Measurements from ENCODE around the gene GPRC5D. TPM values are rescaled to one million over a fixed set of nuclear protein-coding genes. Genes with fewer than 3 reads are reported as not detected.

Gene GPRC5D
- total RNA-seq, 1 donor = not detected

DNA sequence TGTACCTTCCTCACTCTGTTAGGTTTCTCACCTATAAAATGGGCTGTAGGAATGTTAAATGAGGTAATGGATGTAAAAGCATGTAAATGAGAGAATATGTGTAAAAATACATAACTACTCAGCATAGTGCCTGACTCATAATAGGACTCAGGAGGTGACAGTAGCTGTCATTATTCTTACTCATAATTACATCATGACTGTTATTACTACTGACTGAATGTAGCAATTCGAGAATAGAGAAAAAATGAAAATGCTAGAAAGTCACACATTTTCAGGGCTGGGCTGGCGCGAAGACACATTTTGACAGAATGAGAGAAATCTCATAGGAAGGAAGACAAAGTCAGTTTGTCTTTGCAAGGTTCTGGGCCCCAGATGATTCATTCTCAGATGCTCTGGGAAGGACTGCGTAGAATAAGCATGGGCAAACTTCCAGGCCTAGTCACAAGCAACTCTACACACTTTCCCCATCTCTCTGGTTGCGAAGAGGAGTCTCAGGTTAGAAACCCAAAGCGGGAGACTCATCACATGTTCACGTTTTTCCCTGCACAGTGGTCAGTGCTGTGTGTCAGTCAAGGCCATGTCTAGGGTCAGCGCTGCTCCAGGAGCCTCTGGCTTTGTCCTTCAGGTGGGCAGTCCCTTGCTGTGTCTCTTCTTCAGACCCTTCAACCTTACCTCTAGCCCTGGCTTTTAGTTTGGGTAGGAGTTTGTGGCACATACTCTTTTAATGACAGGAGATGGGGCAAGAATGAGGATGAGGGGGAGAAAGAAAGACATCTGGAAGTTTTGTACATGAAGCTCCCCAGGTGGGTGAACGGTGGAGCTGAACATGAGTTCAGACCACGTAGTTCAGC lies 52.2 kb downstream of the GPRC5D start:
- DNase-seq (ENCODE audit: low read depth) = peak; percentile 98
- no peak overlapping the region for H3K4me3 ChIP-seq (ENCODE audit: low read depth, low read length)
- TF ChIP-seq, protein P1, sequence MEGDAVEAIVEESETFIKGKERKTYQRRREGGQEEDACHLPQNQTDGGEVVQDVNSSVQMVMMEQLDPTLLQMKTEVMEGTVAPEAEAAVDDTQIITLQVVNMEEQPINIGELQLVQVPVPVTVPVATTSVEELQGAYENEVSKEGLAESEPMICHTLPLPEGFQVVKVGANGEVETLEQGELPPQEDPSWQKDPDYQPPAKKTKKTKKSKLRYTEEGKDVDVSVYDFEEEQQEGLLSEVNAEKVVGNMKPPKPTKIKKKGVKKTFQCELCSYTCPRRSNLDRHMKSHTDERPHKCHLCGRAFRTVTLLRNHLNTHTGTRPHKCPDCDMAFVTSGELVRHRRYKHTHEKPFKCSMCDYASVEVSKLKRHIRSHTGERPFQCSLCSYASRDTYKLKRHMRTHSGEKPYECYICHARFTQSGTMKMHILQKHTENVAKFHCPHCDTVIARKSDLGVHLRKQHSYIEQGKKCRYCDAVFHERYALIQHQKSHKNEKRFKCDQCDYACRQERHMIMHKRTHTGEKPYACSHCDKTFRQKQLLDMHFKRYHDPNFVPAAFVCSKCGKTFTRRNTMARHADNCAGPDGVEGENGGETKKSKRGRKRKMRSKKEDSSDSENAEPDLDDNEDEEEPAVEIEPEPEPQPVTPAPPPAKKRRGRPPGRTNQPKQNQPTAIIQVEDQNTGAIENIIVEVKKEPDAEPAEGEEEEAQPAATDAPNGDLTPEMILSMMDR (IDR thresholded peaks at IDR 0.05; ENCODE audit: insufficient read depth, low read depth, low read length) = no peak

DNA sequence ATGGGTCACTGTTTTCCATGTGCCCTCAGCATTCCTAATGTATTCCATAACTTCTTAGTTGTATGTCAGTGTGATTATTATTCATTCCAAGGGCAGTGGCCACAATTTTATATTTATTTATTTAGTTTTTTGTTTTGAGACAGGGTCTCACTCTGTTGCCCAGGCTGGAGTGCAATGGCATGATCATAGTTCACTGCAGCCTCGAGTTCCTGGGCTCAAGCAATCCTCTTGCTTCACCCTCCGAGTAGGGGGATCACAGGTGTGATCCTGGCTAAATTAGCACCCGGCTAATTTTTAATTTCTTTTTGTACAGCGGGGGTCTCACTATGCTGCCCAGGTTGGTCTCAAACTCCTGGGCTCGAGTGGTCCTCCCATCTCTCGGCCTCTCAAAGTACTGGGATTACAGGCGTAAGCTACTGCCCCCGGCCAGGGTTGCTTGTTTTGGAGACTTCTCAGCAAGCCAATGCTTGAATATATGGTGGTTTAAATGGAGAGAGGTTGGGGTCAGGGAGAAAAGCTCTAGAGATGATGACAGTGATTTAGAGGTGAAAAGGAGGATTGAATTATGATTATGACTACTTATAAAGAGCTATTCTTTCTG lies 53.0 kb downstream of the GPRC5D start:
- TF ChIP-seq, protein P1 (IDR thresholded peaks at IDR 0.05; ENCODE audit: insufficient read depth, low read depth, low read length) = no peak
- DNase-seq (ENCODE audit: low read depth) = no peak
- no peak overlapping the region for H3K4me3 ChIP-seq (ENCODE audit: low read depth, low read length)

DNA sequence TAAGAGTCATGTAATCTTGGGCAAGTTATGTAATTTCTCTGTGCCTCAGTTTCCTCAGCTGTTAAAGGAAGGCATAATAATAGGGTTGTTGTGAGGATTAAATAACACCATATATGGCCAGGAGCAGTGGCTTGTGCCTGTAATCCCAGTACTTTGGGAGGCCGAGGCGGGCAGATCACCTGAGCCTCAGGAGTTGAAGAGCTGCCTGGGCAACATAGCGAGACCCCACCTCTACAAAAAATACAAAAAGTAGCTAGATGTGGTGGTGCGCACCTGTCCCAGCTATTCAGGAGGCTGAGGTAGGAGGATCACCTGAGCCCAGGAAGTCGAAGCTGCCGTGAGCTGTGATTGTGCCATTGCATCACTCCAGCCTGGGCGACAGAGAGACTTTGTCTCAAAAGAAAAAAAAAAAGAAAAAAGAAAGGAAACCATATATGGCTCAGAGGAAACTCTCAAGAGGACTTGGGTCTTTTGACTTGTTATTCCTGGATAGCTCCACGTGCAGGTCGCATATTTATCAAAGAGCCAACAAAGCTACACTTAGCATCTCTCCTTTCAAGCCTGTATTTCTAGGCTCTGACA lies 53.7 kb downstream of the GPRC5D start:
- H3K4me3 ChIP-seq (ENCODE audit: low read depth, low read length) = no peak overlapping the region
- TF ChIP-seq, protein P1 (IDR thresholded peaks at IDR 0.05; ENCODE audit: insufficient read depth, low read depth, low read length) = no peak

DNA sequence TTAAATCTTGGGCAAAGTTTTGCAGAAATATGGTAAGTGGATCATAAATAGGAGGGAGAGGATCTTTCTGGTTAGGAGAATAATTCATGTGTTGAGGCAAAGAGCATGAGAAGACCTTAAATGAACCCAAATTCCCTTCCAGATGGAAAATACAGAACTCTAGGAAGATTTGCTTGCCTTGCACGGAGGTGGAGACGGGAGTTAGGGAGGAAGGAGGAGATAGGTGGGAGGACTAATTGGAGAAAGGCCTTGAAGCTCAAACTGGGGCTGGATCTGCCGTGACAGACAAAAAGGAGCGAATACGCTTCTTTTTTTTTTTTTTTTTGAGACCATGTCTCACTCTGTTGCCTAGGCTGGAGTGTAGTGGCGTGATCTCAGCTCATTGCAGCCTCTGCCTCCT lies 54.7 kb downstream of the GPRC5D start:
- no peak overlapping the region for H3K4me3 ChIP-seq (ENCODE audit: low read depth, low read length)
- TF ChIP-seq, protein P1 (IDR thresholded peaks at IDR 0.05; ENCODE audit: insufficient read depth, low read depth, low read length) = no peak
- DNase-seq (ENCODE audit: low read depth) = no peak

More for the DNA sequence above, 53.7 kb downstream of the GPRC5D start:
- DNase-seq (ENCODE audit: low read depth) = no peak

DNA sequence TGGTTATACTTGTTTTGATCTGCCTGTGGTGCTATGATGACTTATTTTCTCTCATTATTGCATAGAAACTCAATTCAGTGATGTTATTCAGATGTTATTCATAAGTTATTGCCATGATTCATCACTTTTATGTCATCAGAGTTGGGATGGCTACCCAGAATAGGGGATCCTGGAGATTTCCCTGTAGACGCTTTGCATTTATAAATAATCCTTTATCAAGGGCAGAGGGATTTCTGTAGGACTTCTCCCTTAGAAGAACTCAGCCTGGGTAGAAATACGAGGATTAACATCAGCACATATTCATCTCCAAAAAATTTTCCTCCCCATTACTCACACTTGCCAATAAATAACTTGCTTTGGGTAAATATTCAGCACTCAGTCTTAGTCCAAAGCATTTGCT lies 55.7 kb downstream of the GPRC5D start:
- TF ChIP-seq, protein P1 (IDR thresholded peaks at IDR 0.05; ENCODE audit: insufficient read depth, low read depth, low read length) = no peak
- peak; percentile 93 for DNase-seq (ENCODE audit: low read depth)
- peak overlapping the region; percentile 3 for H3K4me3 ChIP-seq (ENCODE audit: low read depth, low read length)

DNA sequence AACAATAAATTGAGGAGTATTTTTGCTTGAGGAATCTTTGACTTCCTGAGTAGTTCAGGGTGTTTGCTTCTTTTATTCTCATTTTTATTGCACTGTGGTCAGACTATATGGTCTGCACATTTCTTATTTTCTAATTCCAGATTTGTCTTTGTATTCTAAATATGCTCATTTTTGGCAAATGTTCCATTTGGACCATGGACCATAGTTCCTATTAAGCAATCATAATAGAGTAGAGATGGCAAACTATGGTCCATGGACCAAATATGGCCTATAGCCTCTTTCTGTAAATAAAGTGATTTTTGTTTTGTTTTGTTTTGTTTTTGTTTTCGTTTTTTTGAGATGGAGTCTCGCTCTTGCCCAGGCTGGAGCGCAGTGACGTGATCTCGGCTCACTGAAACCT lies 58.5 kb downstream of the GPRC5D start:
- DNase-seq (ENCODE audit: low read depth) = no peak
- H3K4me3 ChIP-seq (ENCODE audit: low read depth, low read length) = peak overlapping the region; percentile 80
- TF ChIP-seq, protein P1 (IDR thresholded peaks at IDR 0.05; ENCODE audit: insufficient read depth, low read depth, low read length) = no peak
